WTC11 (cell line): ENCODE data around the gene RASGEF1C. TPM values are rescaled to one million over a fixed set of nuclear protein-coding genes. Genes with fewer than 3 reads are reported as not detected.

Experiments used
- ATAC-seq: fragments of 200-7000 bp; cut with Tn5 transposase; 2 replicates; pipeline ENCODE4 v1.10.0; 2021; ENCODE audit warnings: mild to moderate bottlenecking, moderate library complexity
- CTCF ChIA-PET: fragments of 300-600 bp; sonication (Branson Sonifier 250); formaldehyde crosslinking; loops from one replicate; lab custom pipeline; 2021; ENCODE audit warnings: antibody characterized with exemption; lab: Charles Lee
- POLR2A ChIA-PET: fragments of 350-600 bp; sonication (Branson Sonifier 250); formaldehyde crosslinking; loops from one replicate; lab custom pipeline; 2021; ENCODE audit warnings: antibody characterized with exemption; lab: Charles Lee
- DNase-seq: peaks from one replicate; pipeline ENCODE4 v3.0.0; 2021; ENCODE audit warnings: low spot score
- H3K27ac Mint-ChIP-seq: 2 replicates; pipeline ENCODE4 v1.8.0; 2021; ENCODE audit warnings: mixed read lengths
- H3K27me3 Mint-ChIP-seq: 2 replicates; pipeline ENCODE4 v1.8.0; 2021; ENCODE audit warnings: low read depth, mild to moderate bottlenecking, moderate library complexity, mixed read lengths
- H3K36me3 Mint-ChIP-seq: 2 replicates; pipeline ENCODE4 v1.8.0; 2021; ENCODE audit warnings: mixed read lengths
- H3K4me1 Mint-ChIP-seq: 2 replicates; pipeline ENCODE4 v1.8.0; 2022; ENCODE audit warnings: mixed read lengths
- H3K4me3 Mint-ChIP-seq: 2 replicates; pipeline ENCODE4 v1.8.0; 2021; ENCODE audit warnings: mild to moderate bottlenecking, moderate library complexity, mixed read lengths
- H3K9me3 Mint-ChIP-seq: 2 replicates; pipeline ENCODE4 v1.8.0; 2021; ENCODE audit warnings: mixed read lengths
- CBFB ChIP-seq: sonication (generic); formaldehyde crosslinking; IDR thresholded peaks from 2 replicates; pipeline ENCODE4 v1.8.1; 2022; ENCODE audit warnings: mild to moderate bottlenecking, low read depth, missing genetic modification reagents
- CREM ChIP-seq: sonication (generic); formaldehyde crosslinking; IDR thresholded peaks from 2 replicates; pipeline ENCODE4 v1.8.1; 2022; ENCODE audit warnings: mild to moderate bottlenecking, missing genetic modification reagents, moderate library complexity
- ESRRA ChIP-seq: sonication (generic); formaldehyde crosslinking; IDR thresholded peaks from 2 replicates; pipeline ENCODE4 v1.8.1; 2022; ENCODE audit warnings: mild to moderate bottlenecking, missing genetic modification reagents, borderline replicate concordance
- FOXJ3 ChIP-seq: sonication (generic); formaldehyde crosslinking; IDR thresholded peaks from 2 replicates; pipeline ENCODE4 v1.9.0; 2021; ENCODE audit warnings: missing genetic modification reagents, mild to moderate bottlenecking, borderline replicate concordance
- FOXK1 ChIP-seq: sonication (generic); formaldehyde crosslinking; IDR thresholded peaks from 2 replicates; pipeline ENCODE4 v1.8.0; 2022; ENCODE audit warnings: mild to moderate bottlenecking, moderate library complexity, missing genetic modification reagents
- GABPB1 ChIP-seq: sonication (generic); formaldehyde crosslinking; IDR thresholded peaks from 2 replicates; pipeline ENCODE4 v1.8.1; 2023; ENCODE audit warnings: mild to moderate bottlenecking, missing genetic modification reagents
- GRHL2 ChIP-seq: fragments of 250-450 bp; sonication (Bioruptor Pico); IDR thresholded peaks from 2 replicates; pipeline ENCODE4 v1.8.0; 2022; ENCODE audit warnings: mild to moderate bottlenecking, moderate library complexity; ENCODE audit not compliant: insufficient replicate concordance, severe bottlenecking
- HMGXB4 ChIP-seq: sonication (generic); formaldehyde crosslinking; IDR thresholded peaks from 2 replicates; pipeline ENCODE4 v1.8.1; 2023; ENCODE audit warnings: mild to moderate bottlenecking, moderate library complexity, missing genetic modification reagents
- IRF1 ChIP-seq: sonication (generic); formaldehyde crosslinking; IDR thresholded peaks from 2 replicates; pipeline ENCODE4 v1.8.0; 2023; ENCODE audit warnings: missing genetic modification reagents
- MAX ChIP-seq: sonication (generic); formaldehyde crosslinking; IDR thresholded peaks from 2 replicates; pipeline ENCODE4 v1.8.0; 2022; ENCODE audit warnings: mild to moderate bottlenecking, missing genetic modification reagents
- MLX ChIP-seq: sonication (generic); formaldehyde crosslinking; IDR thresholded peaks from 2 replicates; pipeline ENCODE4 v1.8.1; 2023; ENCODE audit warnings: mild to moderate bottlenecking, missing genetic modification reagents, moderate library complexity
- MYBL2 ChIP-seq: sonication (generic); formaldehyde crosslinking; IDR thresholded peaks from 2 replicates; pipeline ENCODE4 v1.8.1; 2023; ENCODE audit warnings: mild to moderate bottlenecking, moderate library complexity, missing genetic modification reagents
- NFE2L1 ChIP-seq: sonication (generic); formaldehyde crosslinking; IDR thresholded peaks from 2 replicates; pipeline ENCODE4 v1.8.1; 2023; ENCODE audit warnings: missing genetic modification reagents
- NR1H2 ChIP-seq: sonication (generic); formaldehyde crosslinking; IDR thresholded peaks from 2 replicates; pipeline ENCODE4 v1.9.0; 2021; ENCODE audit warnings: mild to moderate bottlenecking, moderate library complexity, missing genetic modification reagents
- NR2C2 ChIP-seq: sonication (generic); formaldehyde crosslinking; IDR thresholded peaks from 2 replicates; pipeline ENCODE4 v1.8.0; 2022; ENCODE audit warnings: mild to moderate bottlenecking, missing genetic modification reagents
- NR3C1 ChIP-seq: sonication (generic); formaldehyde crosslinking; conservative IDR thresholded peaks from 2 replicates; pipeline ENCODE4 v1.8.1; 2023; ENCODE audit warnings: low read depth, mild to moderate bottlenecking, missing genetic modification reagents
- SMAD3 ChIP-seq: sonication (generic); formaldehyde crosslinking; IDR thresholded peaks from 2 replicates; pipeline ENCODE4 v1.8.0; 2022; ENCODE audit warnings: missing genetic modification reagents, mild to moderate bottlenecking, borderline replicate concordance
- SMAD4 ChIP-seq: sonication (generic); formaldehyde crosslinking; IDR thresholded peaks from 2 replicates; pipeline ENCODE4 v1.8.0; 2022; ENCODE audit warnings: mild to moderate bottlenecking, missing genetic modification reagents
- total RNA-seq: library from RNA; stranded (reverse); gene quantifications from 3 replicates; pipeline ENCODE4 v1.2.3, GENCODE V29; 2021
- TF ChIP-seq, protein P1 (sequence below): sonication (generic); formaldehyde crosslinking; IDR thresholded peaks from 2 replicates; pipeline ENCODE4 v1.8.0; 2023; ENCODE audit warnings: missing genetic modification reagents, mild to moderate bottlenecking, borderline replicate concordance
- TF ChIP-seq, protein P2 (sequence below): fragments of 250-450 bp; sonication (Bioruptor Pico); IDR thresholded peaks from 2 replicates; pipeline ENCODE4 v1.9.0; 2021; ENCODE audit warnings: mild to moderate bottlenecking
- TF ChIP-seq, protein P3 (sequence below): fragments of 250-450 bp; sonication (Bioruptor Pico); IDR thresholded peaks from 2 replicates; pipeline ENCODE4 v1.9.0; 2021; ENCODE audit warnings: mild to moderate bottlenecking
- TF ChIP-seq, protein P4 (sequence below): sonication (generic); formaldehyde crosslinking; IDR thresholded peaks from 2 replicates; pipeline ENCODE4 v1.8.1; 2022; ENCODE audit warnings: missing genetic modification reagents, borderline replicate concordance

Gene RASGEF1C
- total RNA-seq, 1 experiment from 2014 or later: 0.96 TPM

DNA sequence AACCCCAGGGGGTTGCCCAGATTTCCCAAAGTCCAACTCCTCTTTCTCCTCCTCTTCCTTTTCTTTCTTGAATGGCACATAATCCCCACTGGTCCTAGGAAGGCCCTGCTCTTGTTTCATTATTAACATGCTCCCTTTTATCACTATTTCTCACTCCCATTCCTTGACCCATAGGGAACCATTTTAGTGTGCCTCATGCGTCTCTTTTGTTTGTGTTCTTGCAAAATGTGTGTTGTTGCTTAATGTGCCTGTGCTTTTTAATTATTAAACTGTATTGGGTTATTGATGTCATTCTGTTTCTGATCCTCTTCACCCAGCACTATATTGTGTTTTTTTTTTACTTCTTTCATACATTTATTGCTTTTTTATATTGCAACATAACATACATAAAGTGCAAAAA, 133.3 kb downstream of the RASGEF1C start:
- TF ChIP-seq MYBL2 (CRISPR knock-in tag) (no peak), NR3C1 (CRISPR knock-in tag) (no peak), GRHL2 (CRISPR knock-in tag) (no peak), CBFB (CRISPR knock-in tag) (no peak), GABPB1 (CRISPR knock-in tag) (no peak), MLX (CRISPR knock-in tag) (no peak), NR2C2 (CRISPR knock-in tag) (no peak), IRF1 (CRISPR knock-in tag) (no peak), HMGXB4 (CRISPR knock-in tag) (no peak), SMAD3 (CRISPR knock-in tag) (no peak)
- TF ChIP-seq, protein P1, sequence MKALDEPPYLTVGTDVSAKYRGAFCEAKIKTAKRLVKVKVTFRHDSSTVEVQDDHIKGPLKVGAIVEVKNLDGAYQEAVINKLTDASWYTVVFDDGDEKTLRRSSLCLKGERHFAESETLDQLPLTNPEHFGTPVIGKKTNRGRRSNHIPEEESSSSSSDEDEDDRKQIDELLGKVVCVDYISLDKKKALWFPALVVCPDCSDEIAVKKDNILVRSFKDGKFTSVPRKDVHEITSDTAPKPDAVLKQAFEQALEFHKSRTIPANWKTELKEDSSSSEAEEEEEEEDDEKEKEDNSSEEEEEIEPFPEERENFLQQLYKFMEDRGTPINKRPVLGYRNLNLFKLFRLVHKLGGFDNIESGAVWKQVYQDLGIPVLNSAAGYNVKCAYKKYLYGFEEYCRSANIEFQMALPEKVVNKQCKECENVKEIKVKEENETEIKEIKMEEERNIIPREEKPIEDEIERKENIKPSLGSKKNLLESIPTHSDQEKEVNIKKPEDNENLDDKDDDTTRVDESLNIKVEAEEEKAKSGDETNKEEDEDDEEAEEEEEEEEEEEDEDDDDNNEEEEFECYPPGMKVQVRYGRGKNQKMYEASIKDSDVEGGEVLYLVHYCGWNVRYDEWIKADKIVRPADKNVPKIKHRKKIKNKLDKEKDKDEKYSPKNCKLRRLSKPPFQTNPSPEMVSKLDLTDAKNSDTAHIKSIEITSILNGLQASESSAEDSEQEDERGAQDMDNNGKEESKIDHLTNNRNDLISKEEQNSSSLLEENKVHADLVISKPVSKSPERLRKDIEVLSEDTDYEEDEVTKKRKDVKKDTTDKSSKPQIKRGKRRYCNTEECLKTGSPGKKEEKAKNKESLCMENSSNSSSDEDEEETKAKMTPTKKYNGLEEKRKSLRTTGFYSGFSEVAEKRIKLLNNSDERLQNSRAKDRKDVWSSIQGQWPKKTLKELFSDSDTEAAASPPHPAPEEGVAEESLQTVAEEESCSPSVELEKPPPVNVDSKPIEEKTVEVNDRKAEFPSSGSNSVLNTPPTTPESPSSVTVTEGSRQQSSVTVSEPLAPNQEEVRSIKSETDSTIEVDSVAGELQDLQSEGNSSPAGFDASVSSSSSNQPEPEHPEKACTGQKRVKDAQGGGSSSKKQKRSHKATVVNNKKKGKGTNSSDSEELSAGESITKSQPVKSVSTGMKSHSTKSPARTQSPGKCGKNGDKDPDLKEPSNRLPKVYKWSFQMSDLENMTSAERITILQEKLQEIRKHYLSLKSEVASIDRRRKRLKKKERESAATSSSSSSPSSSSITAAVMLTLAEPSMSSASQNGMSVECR: no peak
- TF ChIP-seq, protein P2, sequence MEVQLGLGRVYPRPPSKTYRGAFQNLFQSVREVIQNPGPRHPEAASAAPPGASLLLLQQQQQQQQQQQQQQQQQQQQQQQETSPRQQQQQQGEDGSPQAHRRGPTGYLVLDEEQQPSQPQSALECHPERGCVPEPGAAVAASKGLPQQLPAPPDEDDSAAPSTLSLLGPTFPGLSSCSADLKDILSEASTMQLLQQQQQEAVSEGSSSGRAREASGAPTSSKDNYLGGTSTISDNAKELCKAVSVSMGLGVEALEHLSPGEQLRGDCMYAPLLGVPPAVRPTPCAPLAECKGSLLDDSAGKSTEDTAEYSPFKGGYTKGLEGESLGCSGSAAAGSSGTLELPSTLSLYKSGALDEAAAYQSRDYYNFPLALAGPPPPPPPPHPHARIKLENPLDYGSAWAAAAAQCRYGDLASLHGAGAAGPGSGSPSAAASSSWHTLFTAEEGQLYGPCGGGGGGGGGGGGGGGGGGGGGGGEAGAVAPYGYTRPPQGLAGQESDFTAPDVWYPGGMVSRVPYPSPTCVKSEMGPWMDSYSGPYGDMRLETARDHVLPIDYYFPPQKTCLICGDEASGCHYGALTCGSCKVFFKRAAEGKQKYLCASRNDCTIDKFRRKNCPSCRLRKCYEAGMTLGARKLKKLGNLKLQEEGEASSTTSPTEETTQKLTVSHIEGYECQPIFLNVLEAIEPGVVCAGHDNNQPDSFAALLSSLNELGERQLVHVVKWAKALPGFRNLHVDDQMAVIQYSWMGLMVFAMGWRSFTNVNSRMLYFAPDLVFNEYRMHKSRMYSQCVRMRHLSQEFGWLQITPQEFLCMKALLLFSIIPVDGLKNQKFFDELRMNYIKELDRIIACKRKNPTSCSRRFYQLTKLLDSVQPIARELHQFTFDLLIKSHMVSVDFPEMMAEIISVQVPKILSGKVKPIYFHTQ: no peak
- TF ChIP-seq, protein P3, sequence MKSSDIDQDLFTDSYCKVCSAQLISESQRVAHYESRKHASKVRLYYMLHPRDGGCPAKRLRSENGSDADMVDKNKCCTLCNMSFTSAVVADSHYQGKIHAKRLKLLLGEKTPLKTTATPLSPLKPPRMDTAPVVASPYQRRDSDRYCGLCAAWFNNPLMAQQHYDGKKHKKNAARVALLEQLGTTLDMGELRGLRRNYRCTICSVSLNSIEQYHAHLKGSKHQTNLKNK (CRISPR knock-in tag): no peak
- H3K36me3 Mint-ChIP-seq: peaks cover 29% of the 10 kb centered on the region
- CTCF ChIA-PET: no interaction called here
- POLR2A ChIA-PET: no interaction called here
- H3K4me3 Mint-ChIP-seq: no peak overlapping the region
- no peak overlapping the region for H3K27ac Mint-ChIP-seq
- ATAC-seq (no peak), DNase-seq (no peak)
- peaks cover 35% of the 10 kb centered on the region for H3K9me3 Mint-ChIP-seq
- peaks cover 6% of the 10 kb centered on the region for H3K4me1 Mint-ChIP-seq
- H3K27me3 Mint-ChIP-seq: peaks cover 43% of the 10 kb centered on the region

DNA sequence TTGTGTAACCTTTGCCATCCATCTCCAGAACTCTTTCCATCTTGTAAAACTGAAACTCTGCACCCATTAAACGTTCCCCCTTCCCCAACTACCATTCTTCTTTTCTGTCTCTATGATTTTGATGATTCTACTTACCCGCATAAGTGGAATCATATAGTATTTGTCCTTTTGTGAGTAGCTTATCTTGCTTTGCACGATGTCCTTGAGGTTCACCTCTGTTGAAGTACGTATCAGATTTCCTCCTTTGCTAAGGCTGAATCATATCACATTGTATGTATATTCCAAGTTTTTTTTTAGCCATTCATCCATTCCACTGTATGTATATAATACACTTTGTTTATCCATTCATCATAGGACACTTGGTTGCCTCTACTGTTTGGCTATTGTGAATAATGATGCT, 134.5 kb downstream of the RASGEF1C start:
- peaks cover 47% of the 10 kb centered on the region for H3K27me3 Mint-ChIP-seq
- ATAC-seq: no peak
- H3K4me3 Mint-ChIP-seq: no peak overlapping the region
- H3K36me3 Mint-ChIP-seq: peaks cover 25% of the 10 kb centered on the region
- no peak overlapping the region for H3K27ac Mint-ChIP-seq
- CTCF ChIA-PET: interaction anchor here (0.5 kb wide), 1 partner anchor 318 kb away, joined by 4 read pairs; no protein-coding TSS in a partner anchor
- POLR2A ChIA-PET: no interaction called here
- H3K9me3 Mint-ChIP-seq: peaks cover 28% of the 10 kb centered on the region
- DNase-seq: no peak
- peaks cover 16% of the 10 kb centered on the region for H3K4me1 Mint-ChIP-seq
- TF ChIP-seq, protein P4, sequence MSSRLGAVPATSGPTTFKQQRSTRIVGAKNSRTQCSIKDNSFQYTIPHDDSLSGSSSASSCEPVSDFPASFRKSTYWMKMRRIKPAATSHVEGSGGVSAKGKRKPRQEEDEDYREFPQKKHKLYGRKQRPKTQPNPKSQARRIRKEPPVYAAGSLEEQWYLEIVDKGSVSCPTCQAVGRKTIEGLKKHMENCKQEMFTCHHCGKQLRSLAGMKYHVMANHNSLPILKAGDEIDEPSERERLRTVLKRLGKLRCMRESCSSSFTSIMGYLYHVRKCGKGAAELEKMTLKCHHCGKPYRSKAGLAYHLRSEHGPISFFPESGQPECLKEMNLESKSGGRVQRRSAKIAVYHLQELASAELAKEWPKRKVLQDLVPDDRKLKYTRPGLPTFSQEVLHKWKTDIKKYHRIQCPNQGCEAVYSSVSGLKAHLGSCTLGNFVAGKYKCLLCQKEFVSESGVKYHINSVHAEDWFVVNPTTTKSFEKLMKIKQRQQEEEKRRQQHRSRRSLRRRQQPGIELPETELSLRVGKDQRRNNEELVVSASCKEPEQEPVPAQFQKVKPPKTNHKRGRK: no peak
- TF ChIP-seq ESRRA (CRISPR knock-in tag): no peak
- TF ChIP-seq IRF1 (CRISPR knock-in tag): no peak
- TF ChIP-seq FOXJ3 (CRISPR knock-in tag): no peak
- no peak for TF ChIP-seq SMAD4 (CRISPR knock-in tag)
- TF ChIP-seq NR1H2 (CRISPR knock-in tag): no peak
- no peak for TF ChIP-seq CREM (CRISPR knock-in tag)
- TF ChIP-seq MAX (CRISPR knock-in tag): no peak
- no peak for TF ChIP-seq NFE2L1 (CRISPR knock-in tag)
- no peak for TF ChIP-seq FOXK1 (CRISPR knock-in tag)
- no peak for TF ChIP-seq GRHL2 (CRISPR knock-in tag)
